PFSK-1 (cell line): ENCODE results near the gene PGGHG.
A peak's percentile ranks its signal among the peaks of the same experiment; 100 is the strongest.

Source experiments
- FOXP2 ChIP-seq: optimal IDR thresholded peaks from 2 replicates; pipeline ENCODE3; 2011; ENCODE audit warnings: borderline replicate concordance, control low read depth, inconsistent platforms; ENCODE audit not compliant: insufficient read depth; ENCODE audit errors: extremely low read length, extremely low read depth
- POLR2AphosphoS5 ChIP-seq: IDR thresholded peaks from 2 replicates; pipeline ENCODE4 v1.6.1; 2012; ENCODE audit warnings: low read depth, mild to moderate bottlenecking, control low read depth, low read length, moderate library complexity
- REST ChIP-seq, 2 experiments: IDR thresholded peaks; 2 replicates each; pipeline versions ENCODE4 v1.6.1 to v1.8.0; 2011 to 2012; ENCODE audit warnings: low read depth in 2 of 2, low read length in 2 of 2, control low read depth in 1 of 2, inconsistent platforms in 1 of 2, mild to moderate bottlenecking in 1 of 2, moderate library complexity in 1 of 2; ENCODE audit not compliant: insufficient read depth in 1 of 2
- SIN3A ChIP-seq: IDR thresholded peaks from 2 replicates; pipeline ENCODE4 v1.6.1; 2012; ENCODE audit warnings: mild to moderate bottlenecking, low read length, moderate library complexity, borderline replicate concordance; ENCODE audit not compliant: insufficient read depth
- TAF1 ChIP-seq: IDR thresholded peaks from 2 replicates; pipeline ENCODE4 v1.6.1; 2012; ENCODE audit warnings: low read length, control low read depth, borderline replicate concordance; ENCODE audit not compliant: insufficient read depth

Gene PGGHG

GRCh38 chr11:326592-326841, 37.6 kb downstream of the PGGHG start:
- no peak for TF ChIP-seq TAF1
- TF ChIP-seq POLR2AphosphoS5: no peak
- no peak for TF ChIP-seq FOXP2
- TF ChIP-seq REST (IDR thresholded peaks at IDR 0.05; ENCODE audit: insufficient read depth in 1 of 2, low read depth in 2 of 2, low read length in 2 of 2): no peak
- TF ChIP-seq SIN3A: no peak

- TF ChIP-seq TAF1: no peak
- 0 out of 2 replicates have a peak, but pooled peaks have one; percentile 33 for TF ChIP-seq POLR2AphosphoS5
- peak; percentile 76 for TF ChIP-seq FOXP2
Observed at GRCh38 chr11:326842-327580, 38.1 kb downstream of the PGGHG start.

- TF ChIP-seq REST (IDR thresholded peaks at IDR 0.05; ENCODE audit: insufficient read depth in 1 of 2, low read depth in 2 of 2, low read length in 2 of 2) (no peak), FOXP2 (no peak), SIN3A (no peak), TAF1 (no peak), POLR2AphosphoS5 (no peak)
Observed at GRCh38 chr11:327581-327923, 38.6 kb downstream of the PGGHG start.

- TF ChIP-seq TAF1 (no peak), SIN3A (no peak), REST (IDR thresholded peaks at IDR 0.05; ENCODE audit: insufficient read depth in 1 of 2, low read depth in 2 of 2, low read length in 2 of 2) (no peak), POLR2AphosphoS5 (no peak), FOXP2 (no peak)
Observed at GRCh38 chr11:328012-328411, 39.1 kb downstream of the PGGHG start.

GRCh38 chr11:329886-330253, 40.9 kb downstream of the PGGHG start:
- TF ChIP-seq TAF1: no peak
- TF ChIP-seq SIN3A: no peak
- no peak for TF ChIP-seq REST (IDR thresholded peaks at IDR 0.05; ENCODE audit: insufficient read depth in 1 of 2, low read depth in 2 of 2, low read length in 2 of 2)
- no peak for TF ChIP-seq POLR2AphosphoS5
- no peak for TF ChIP-seq FOXP2
